Endodermal cell (in vitro differentiated cells): Measurements from ENCODE around the gene ROBO4. TPM values are rescaled to one million over a fixed set of nuclear protein-coding genes. Genes with fewer than 3 reads are reported as not detected.

Experiments
- DNase-seq: peaks from one replicate; pipeline ENCODE4 v3.0.0-alpha.2; 2017
- H3K27ac ChIP-seq: 2 replicates; pipeline ENCODE4 v1.5.1; 2013; ENCODE audit warnings: mild to moderate bottlenecking, low read depth, low read length, moderate library complexity
- H3K27me3 ChIP-seq: 2 replicates; pipeline ENCODE4 v1.6.1; 2013; ENCODE audit warnings: mild to moderate bottlenecking, low read length, moderate library complexity; ENCODE audit not compliant: insufficient read depth, control insufficient read depth, poor library complexity, severe bottlenecking
- H3K36me3 ChIP-seq: 2 replicates; pipeline ENCODE4 v1.7.0; 2013; ENCODE audit warnings: mild to moderate bottlenecking, low read length, moderate library complexity; ENCODE audit not compliant: control insufficient read depth, insufficient read depth
- H3K4me1 ChIP-seq: one replicate; pipeline ENCODE4 v1.7.0; 2013; ENCODE audit warnings: low read length; ENCODE audit not compliant: control insufficient read depth, insufficient read depth
- H3K4me3 ChIP-seq: 2 replicates; pipeline ENCODE4 v1.5.1; 2013; ENCODE audit warnings: mild to moderate bottlenecking, low read length, moderate library complexity
- H3K9ac ChIP-seq: 2 replicates; pipeline ENCODE4 v1.6.1; 2013; ENCODE audit warnings: mild to moderate bottlenecking, low read length, moderate library complexity; ENCODE audit not compliant: poor library complexity, severe bottlenecking; ENCODE audit errors: extremely low read depth
- H3K9me3 ChIP-seq: 2 replicates; pipeline ENCODE4 v1.6.1; 2013; ENCODE audit warnings: mild to moderate bottlenecking, low read length, moderate library complexity; ENCODE audit not compliant: control insufficient read depth
- H3K27ac Mint-ChIP-seq: 2 replicates; pipeline ENCODE4 v1.8.0; 2020; ENCODE audit warnings: mixed read lengths
- H3K27me3 Mint-ChIP-seq: 2 replicates; pipeline ENCODE4 v1.8.0; 2021; ENCODE audit warnings: mild to moderate bottlenecking, mixed read lengths; ENCODE audit not compliant: insufficient read depth
- H3K36me3 Mint-ChIP-seq: 2 replicates; pipeline ENCODE4 v1.8.0; 2020; ENCODE audit warnings: low read depth, mixed read lengths
- H3K4me1 Mint-ChIP-seq: 2 replicates; pipeline ENCODE4 v1.8.0; 2020; ENCODE audit warnings: mixed read lengths
- H3K4me3 Mint-ChIP-seq: 2 replicates; pipeline ENCODE4 v1.8.0; 2020; ENCODE audit warnings: mild to moderate bottlenecking, moderate library complexity, mixed read lengths
- H3K9me3 Mint-ChIP-seq: 2 replicates; pipeline ENCODE4 v1.8.0; 2020; ENCODE audit warnings: mild to moderate bottlenecking, mixed read lengths
- WGBS, 2 experiments: methylation state at CpG; one replicate each; pipeline versions ENCODE4 v1.1.5 to v1.1.7; 2013; ENCODE audit warnings: missing lambda C conversion rate in 2 of 2, mixed read lengths in 1 of 2; ENCODE audit not compliant: insufficient coverage in 1 of 2, insufficient read length in 1 of 2; 5-methylcytosine and 5-hydroxymethylcytosine counted together
- total RNA-seq, 2 donors: library from RNA; stranded (reverse); fragmentation: NEBNext Ultra II Directional in 1 of 2; extraction: Animal tissue kit (Norgen Biotek cat#: 25700) in 1 of 2; gene quantifications; 2 replicates in 1 of 2; 3 replicates in 1 of 2; pipeline ENCODE4 v1.2.1, GENCODE V29; 2021
- TF ChIP-seq, protein P1 (sequence below): fragments of 200-600 bp; sonication (generic); conservative IDR thresholded peaks from 2 replicates; pipeline ENCODE4 v1.5.0; 2021; ENCODE audit warnings: antibody characterized with exemption, mild to moderate bottlenecking

Gene ROBO4
- total RNA-seq, 2 donors from 2014 or later: 0.59 TPM; not detected in 1

DNA sequence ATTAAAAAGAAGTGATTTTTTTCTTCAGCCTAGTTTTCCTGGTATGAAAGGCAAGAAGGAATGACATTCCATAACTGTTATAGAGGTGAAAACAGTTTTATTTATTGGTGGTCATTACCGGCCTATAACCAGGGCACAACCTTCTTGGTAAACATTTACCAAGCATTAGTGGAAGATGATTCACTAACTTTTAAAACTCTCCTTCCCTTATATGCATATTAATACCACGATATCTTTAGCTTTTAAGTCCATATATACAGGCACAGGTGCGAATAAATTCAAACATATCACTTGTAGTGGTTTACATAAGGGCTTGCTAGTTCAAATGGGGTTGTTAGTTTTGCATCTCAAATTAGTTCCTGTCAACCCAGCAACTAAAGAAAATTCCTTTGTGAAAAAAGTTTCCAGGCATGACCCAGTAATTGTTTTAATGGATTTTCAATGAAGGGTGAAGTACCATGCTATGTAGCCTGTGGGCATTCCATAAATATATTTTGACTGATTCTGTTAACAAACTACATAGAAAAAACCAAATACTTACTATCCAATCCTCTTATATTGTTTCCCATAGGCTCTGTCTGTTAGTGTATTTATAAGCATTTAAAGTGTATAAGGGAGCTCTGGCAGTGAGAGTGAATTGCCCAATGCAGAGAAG lies 63.0 kb downstream of the ROBO4 start:
- no peak overlapping the region for H3K27ac Mint-ChIP-seq
- H3K4me3 Mint-ChIP-seq: no peak overlapping the region
- no peaks in the 10 kb centered on the region for H3K9me3 Mint-ChIP-seq
- H3K27me3 Mint-ChIP-seq: peaks cover 63% of the 10 kb centered on the region
- H3K36me3 Mint-ChIP-seq: no peaks in the 10 kb centered on the region
- TF ChIP-seq, protein P1, sequence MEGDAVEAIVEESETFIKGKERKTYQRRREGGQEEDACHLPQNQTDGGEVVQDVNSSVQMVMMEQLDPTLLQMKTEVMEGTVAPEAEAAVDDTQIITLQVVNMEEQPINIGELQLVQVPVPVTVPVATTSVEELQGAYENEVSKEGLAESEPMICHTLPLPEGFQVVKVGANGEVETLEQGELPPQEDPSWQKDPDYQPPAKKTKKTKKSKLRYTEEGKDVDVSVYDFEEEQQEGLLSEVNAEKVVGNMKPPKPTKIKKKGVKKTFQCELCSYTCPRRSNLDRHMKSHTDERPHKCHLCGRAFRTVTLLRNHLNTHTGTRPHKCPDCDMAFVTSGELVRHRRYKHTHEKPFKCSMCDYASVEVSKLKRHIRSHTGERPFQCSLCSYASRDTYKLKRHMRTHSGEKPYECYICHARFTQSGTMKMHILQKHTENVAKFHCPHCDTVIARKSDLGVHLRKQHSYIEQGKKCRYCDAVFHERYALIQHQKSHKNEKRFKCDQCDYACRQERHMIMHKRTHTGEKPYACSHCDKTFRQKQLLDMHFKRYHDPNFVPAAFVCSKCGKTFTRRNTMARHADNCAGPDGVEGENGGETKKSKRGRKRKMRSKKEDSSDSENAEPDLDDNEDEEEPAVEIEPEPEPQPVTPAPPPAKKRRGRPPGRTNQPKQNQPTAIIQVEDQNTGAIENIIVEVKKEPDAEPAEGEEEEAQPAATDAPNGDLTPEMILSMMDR: no peak
- Histone ChIP-seq H3K36me3 (no peaks in the 10 kb centered on the region), H3K27ac (no peak overlapping the region), H3K9ac (no peak overlapping the region), H3K27me3 (peaks cover 28% of the 10 kb centered on the region), H3K4me3 (no peak overlapping the region), H3K9me3 (no peaks in the 10 kb centered on the region), H3K4me1 (peaks cover 7% of the 10 kb centered on the region)
- 86% methylated on average over 3 of the region's 3 CpGs; no CpG with 5 or more reads in 1 of the 2 experiments for WGBS, 2 experiments
- no peak for DNase-seq
- peaks cover 11% of the 10 kb centered on the region for H3K4me1 Mint-ChIP-seq

Other genes with a start within 250 kb of the ROBO4 start
- 1 to 10 TPM; 4.4 to 7.4 TPM for gene SIAE, start 224.1 kb downstream of the ROBO4 start, total RNA-seq
- gene SPA17, start 224.0 kb downstream of the ROBO4 start, total RNA-seq: 10 to 100 TPM; 19.6 to 21.8 TPM
- 1 to 10 TPM; 4.7 to 8.9 TPM for gene NRGN, start 157.9 kb downstream of the ROBO4 start, total RNA-seq
- 1 to 10 TPM; 1.1 to 3.4 TPM for gene VSIG2, start 145.6 kb downstream of the ROBO4 start, total RNA-seq
- gene ESAM, start 135.6 kb downstream of the ROBO4 start, total RNA-seq: under 1 TPM; 0.31 to 0.68 TPM
- gene MSANTD2, start 97.5 kb downstream of the ROBO4 start, total RNA-seq: 10 to 100 TPM; 18.3 to 21.3 TPM
- gene ROBO3, start 32.4 kb downstream of the ROBO4 start, total RNA-seq: 10 to 100 TPM; 15.3 to 16.2 TPM
- gene HEPN1, start 21.4 kb upstream of the ROBO4 start, total RNA-seq: not detected
- not detected for gene HEPACAM, start 38.2 kb upstream of the ROBO4 start, total RNA-seq
- gene CCDC15, start 56.3 kb upstream of the ROBO4 start, total RNA-seq: 1 to 10 TPM; 3.3 TPM
- gene SLC37A2, start 165.4 kb upstream of the ROBO4 start, total RNA-seq: 1 to 10 TPM; 1.0 to 1.3 TPM
- 10 to 100 TPM; 17.9 to 18.2 TPM for gene TMEM218, start 213.8 kb upstream of the ROBO4 start, total RNA-seq